Thyroid gland (tissue), 4 donors: ENCODE results near the gene PCMTD2.

ENCODE experiments used
- POLR2A ChIP-seq, 2 donors: fragments of 450-650 bp; IDR thresholded peaks; one replicate each; pipeline ENCODE4 v1.6.1; 2017; ENCODE audit warnings: antibody characterized with exemption in 2 of 2, mild to moderate bottlenecking in 2 of 2, moderate library complexity in 1 of 2
- TF ChIP-seq, protein P1 (sequence below), 6 experiments: fragments of 200-600 bp in 3 of 6; fragments of 450-650 bp in 3 of 6; sonication (generic) in 3 of 6; IDR thresholded peaks; one replicate each; pipeline ENCODE4 v1.5.1; 2016 to 2019; ENCODE audit warnings: antibody characterized with exemption in 6 of 6, mild to moderate bottlenecking in 2 of 6, inconsistent platforms in 1 of 6, moderate library complexity in 1 of 6

DNA sequence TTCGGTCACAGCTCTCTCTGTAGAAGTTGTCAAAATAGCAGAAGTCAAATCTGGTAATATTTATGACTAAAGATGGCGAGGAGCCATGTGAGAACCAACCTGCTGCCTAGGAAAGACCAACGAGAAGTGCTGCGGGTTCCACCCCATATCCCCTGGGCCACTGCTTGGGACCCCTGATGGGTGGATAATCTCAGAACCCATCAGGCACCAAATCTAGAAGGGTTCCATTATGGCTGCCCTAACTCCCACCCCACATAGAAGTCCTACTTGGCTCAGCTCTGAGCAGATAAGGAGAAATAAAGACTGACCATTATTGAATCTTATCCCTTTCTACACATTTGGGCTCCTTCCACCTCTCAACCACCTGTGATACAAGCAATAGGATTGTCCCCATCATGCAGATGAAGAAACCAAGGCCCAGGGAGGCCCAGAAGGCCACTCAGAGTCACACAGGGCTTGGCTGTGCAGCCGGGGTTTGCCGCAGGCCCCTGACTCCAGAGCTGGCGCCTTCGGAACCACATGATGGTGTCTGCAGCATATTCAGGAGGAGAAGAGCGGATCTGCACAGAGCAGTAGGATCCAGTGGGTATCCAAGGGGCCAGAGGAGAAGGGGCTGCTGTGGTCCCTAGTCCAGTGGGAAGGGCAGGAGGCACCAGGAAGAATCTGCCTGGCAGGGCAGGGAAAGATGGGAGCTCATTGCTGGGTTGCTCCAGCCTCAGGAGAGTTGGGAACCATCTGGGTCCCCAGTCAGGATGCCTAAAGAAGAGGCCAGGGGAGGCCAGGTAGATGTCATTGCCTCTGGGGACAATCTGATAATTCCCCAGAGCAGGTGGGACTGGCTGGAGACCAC lies 9.6 kb upstream of the PCMTD2 start:
- no peak for TF ChIP-seq POLR2A (IDR thresholded peaks at IDR 0.05)
- TF ChIP-seq, protein P1, sequence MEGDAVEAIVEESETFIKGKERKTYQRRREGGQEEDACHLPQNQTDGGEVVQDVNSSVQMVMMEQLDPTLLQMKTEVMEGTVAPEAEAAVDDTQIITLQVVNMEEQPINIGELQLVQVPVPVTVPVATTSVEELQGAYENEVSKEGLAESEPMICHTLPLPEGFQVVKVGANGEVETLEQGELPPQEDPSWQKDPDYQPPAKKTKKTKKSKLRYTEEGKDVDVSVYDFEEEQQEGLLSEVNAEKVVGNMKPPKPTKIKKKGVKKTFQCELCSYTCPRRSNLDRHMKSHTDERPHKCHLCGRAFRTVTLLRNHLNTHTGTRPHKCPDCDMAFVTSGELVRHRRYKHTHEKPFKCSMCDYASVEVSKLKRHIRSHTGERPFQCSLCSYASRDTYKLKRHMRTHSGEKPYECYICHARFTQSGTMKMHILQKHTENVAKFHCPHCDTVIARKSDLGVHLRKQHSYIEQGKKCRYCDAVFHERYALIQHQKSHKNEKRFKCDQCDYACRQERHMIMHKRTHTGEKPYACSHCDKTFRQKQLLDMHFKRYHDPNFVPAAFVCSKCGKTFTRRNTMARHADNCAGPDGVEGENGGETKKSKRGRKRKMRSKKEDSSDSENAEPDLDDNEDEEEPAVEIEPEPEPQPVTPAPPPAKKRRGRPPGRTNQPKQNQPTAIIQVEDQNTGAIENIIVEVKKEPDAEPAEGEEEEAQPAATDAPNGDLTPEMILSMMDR (IDR thresholded peaks at IDR 0.05): no peak
